HepG2 (cell line): Measurements from ENCODE around the gene ZNF763. TPM values are rescaled to one million over a fixed set of nuclear protein-coding genes. Genes with fewer than 3 reads are reported as not detected.

Source experiments
- ATF4 ChIP-seq, 2 experiments: fragments of 450-650 bp in 1 of 2; sonication (generic) in 1 of 2; formaldehyde crosslinking; IDR thresholded peaks; 2 replicates each; pipeline versions ENCODE4 v1.5.0 to v1.8.0; 2020 to 2022; ENCODE audit warnings: mild to moderate bottlenecking in 1 of 2, missing genetic modification reagents in 1 of 2
- BATF2 ChIP-seq: sonication (generic); formaldehyde crosslinking; IDR thresholded peaks from 2 replicates; pipeline ENCODE4 v1.8.0; 2022; ENCODE audit warnings: mild to moderate bottlenecking, missing genetic modification reagents, moderate library complexity
- EZH2 ChIP-seq: conservative IDR thresholded peaks from 2 replicates; pipeline ENCODE4 v1.6.1; 2012; ENCODE audit warnings: mild to moderate bottlenecking, low read depth, low read length, moderate library complexity
- FOXM1 ChIP-seq: sonication (generic); formaldehyde crosslinking; IDR thresholded peaks from 2 replicates; pipeline ENCODE4 v1.5.0; 2020; ENCODE audit warnings: missing genetic modification reagents
- GMEB1 ChIP-seq: sonication (generic); formaldehyde crosslinking; IDR thresholded peaks from 2 replicates; pipeline ENCODE4 v1.5.1; 2020; ENCODE audit warnings: missing genetic modification reagents, mild to moderate bottlenecking, borderline replicate concordance
- HNF1B ChIP-seq: sonication (generic); formaldehyde crosslinking; IDR thresholded peaks from 2 replicates; pipeline ENCODE4 v1.5.1; 2020; ENCODE audit warnings: mild to moderate bottlenecking, moderate library complexity, missing genetic modification reagents
- KLF13 ChIP-seq: sonication (generic); formaldehyde crosslinking; IDR thresholded peaks from 2 replicates; pipeline ENCODE4 v1.4.0; 2020; ENCODE audit warnings: mild to moderate bottlenecking, missing genetic modification reagents
- MATR3 ChIP-seq: sonication (generic); formaldehyde crosslinking; IDR thresholded peaks from 2 replicates; pipeline ENCODE4 v1.4.0; 2020; ENCODE audit warnings: missing genetic modification reagents
- NFE2L2 ChIP-seq: fragments of 150-350 bp; IDR thresholded peaks from 2 replicates; pipeline ENCODE4 v1.6.1; 2014; ENCODE audit warnings: low read length
- NFRKB ChIP-seq: fragments of 450-650 bp; IDR thresholded peaks from 2 replicates; pipeline ENCODE4 v1.6.1; 2017
- THRA ChIP-seq: sonication (generic); formaldehyde crosslinking; IDR thresholded peaks from 2 replicates; pipeline ENCODE4 v1.4.0; 2020; ENCODE audit warnings: missing genetic modification reagents, borderline replicate concordance
- ZNF317 ChIP-seq: sonication (generic); formaldehyde crosslinking; IDR thresholded peaks from 2 replicates; pipeline ENCODE4 v1.5.0; 2020; ENCODE audit warnings: mild to moderate bottlenecking, missing genetic modification reagents
- ZNF33B ChIP-seq: sonication (generic); formaldehyde crosslinking; IDR thresholded peaks from 2 replicates; pipeline ENCODE4 v1.5.1; 2020; ENCODE audit warnings: mild to moderate bottlenecking, missing genetic modification reagents
- ZNF432 ChIP-seq: sonication (generic); formaldehyde crosslinking; IDR thresholded peaks from 2 replicates; pipeline ENCODE4 v1.5.0; 2020; ENCODE audit warnings: missing genetic modification reagents, mild to moderate bottlenecking, borderline replicate concordance
- ZNF512 ChIP-seq: sonication (generic); formaldehyde crosslinking; IDR thresholded peaks from 2 replicates; pipeline ENCODE4 v1.4.0; 2020; ENCODE audit warnings: mild to moderate bottlenecking, missing genetic modification reagents
- ZNF576 ChIP-seq: sonication (generic); formaldehyde crosslinking; IDR thresholded peaks from 2 replicates; pipeline ENCODE4 v1.4.0; 2020; ENCODE audit warnings: mild to moderate bottlenecking, missing genetic modification reagents
- ZNF772 ChIP-seq: sonication (generic); formaldehyde crosslinking; IDR thresholded peaks from 2 replicates; pipeline ENCODE4 v1.5.0; 2020; ENCODE audit warnings: mild to moderate bottlenecking, missing genetic modification reagents
- ZUFSP ChIP-seq: sonication (generic); formaldehyde crosslinking; IDR thresholded peaks from 2 replicates; pipeline ENCODE4 v1.9.0; 2021; ENCODE audit warnings: missing genetic modification reagents, mild to moderate bottlenecking, borderline replicate concordance
- polyA plus RNA-seq, 8 experiments: library from polyadenylated mRNA; depleted of rRNA in 3 of 8; stranded (reverse) in 7 of 8; unstranded in 1 of 8; fragments of >200 nt; fragmentation: Illumina TruSeq in 4 of 8; extraction: Trizol in 4 of 8; gene quantifications; 2 replicates each; pipeline versions ENCODE4 v1.2.1 to v1.2.3, GENCODE V29; 2011 to 2016; ENCODE audit warnings: low read depth in 4 of 8, missing spikeins in 1 of 8, mixed read lengths in 1 of 8; ENCODE audit not compliant: insufficient read depth in 1 of 8
- total RNA-seq, 5 experiments: library from RNA; depleted of rRNA; stranded (reverse); fragments of >200 nt; fragmentation: Illumina TruSeq; extraction: Trizol; gene quantifications; 2 replicates each; pipeline ENCODE4 v1.2.3, GENCODE V29; 2016; ENCODE audit warnings: low read depth in 1 of 5

ZNF763 gene
- total and polyA plus RNA-seq, 2 of the 13 experiments (the other 11 are each of a cell fraction or from before 2014, with no cell fraction given): 0.08 to 0.42 TPM

GRCh38 chr19:11924886-11925650 is 39.8 kb upstream of the ZNF763 start, which contains the start of gene ZNF700 (continued):
- TF ChIP-seq BATF2 (CRISPR knock-in tag): peak; percentile 29; the same call in 1 of the 2 replicates
- TF ChIP-seq GMEB1 (CRISPR knock-in tag): peak; percentile 56; the same call in 1 of the 2 replicates
- TF ChIP-seq THRA (CRISPR knock-in tag): no peak; the same call in 1 of the 2 replicates
- peak; percentile 65 for TF ChIP-seq ZNF772 (CRISPR knock-in tag)
- no peak for TF ChIP-seq FOXM1
- TF ChIP-seq KLF13: 0 out of 2 replicates have a peak, but pooled peaks have one; percentile 20
- TF ChIP-seq NFE2L2: no peak
- TF ChIP-seq ZNF317 (CRISPR knock-in tag): no peak
- TF ChIP-seq ATF4 (CRISPR knock-in tag; IDR thresholded peaks at IDR 0.05): peak in 1 of 2 experiments; percentile 19; a peak in 1 of 4 replicates
- no peak for TF ChIP-seq NFRKB
- TF ChIP-seq HNF1B: peak; percentile 77
- no peak for TF ChIP-seq MATR3 (CRISPR knock-in tag)
- no peak for TF ChIP-seq ZNF512 (CRISPR knock-in tag)
- TF ChIP-seq ZNF33B (CRISPR knock-in tag): peak; percentile 75
- no peak for TF ChIP-seq EZH2
- TF ChIP-seq ZNF432 (CRISPR knock-in tag): no peak
- no peak for TF ChIP-seq ZUFSP (CRISPR knock-in tag)
- TF ChIP-seq ZNF576 (CRISPR knock-in tag): no peak
